Effector CD8-positive, alpha-beta T cell (primary cell): Measurements from ENCODE around the gene B9D1.

Experiments
- DNase-seq: peaks from one replicate; lab custom pipeline; 2025; lab: John Stamatoyannopoulos, UW

The B9D1 gene

GRCh38 chr17:19337712-19338023 lies 24.9 kb downstream of the B9D1 start:
- DNase-seq: no peak

GRCh38 chr17:19336938-19337711 lies 25.4 kb downstream of the B9D1 start:
- DNase-seq: no peak

DNA sequence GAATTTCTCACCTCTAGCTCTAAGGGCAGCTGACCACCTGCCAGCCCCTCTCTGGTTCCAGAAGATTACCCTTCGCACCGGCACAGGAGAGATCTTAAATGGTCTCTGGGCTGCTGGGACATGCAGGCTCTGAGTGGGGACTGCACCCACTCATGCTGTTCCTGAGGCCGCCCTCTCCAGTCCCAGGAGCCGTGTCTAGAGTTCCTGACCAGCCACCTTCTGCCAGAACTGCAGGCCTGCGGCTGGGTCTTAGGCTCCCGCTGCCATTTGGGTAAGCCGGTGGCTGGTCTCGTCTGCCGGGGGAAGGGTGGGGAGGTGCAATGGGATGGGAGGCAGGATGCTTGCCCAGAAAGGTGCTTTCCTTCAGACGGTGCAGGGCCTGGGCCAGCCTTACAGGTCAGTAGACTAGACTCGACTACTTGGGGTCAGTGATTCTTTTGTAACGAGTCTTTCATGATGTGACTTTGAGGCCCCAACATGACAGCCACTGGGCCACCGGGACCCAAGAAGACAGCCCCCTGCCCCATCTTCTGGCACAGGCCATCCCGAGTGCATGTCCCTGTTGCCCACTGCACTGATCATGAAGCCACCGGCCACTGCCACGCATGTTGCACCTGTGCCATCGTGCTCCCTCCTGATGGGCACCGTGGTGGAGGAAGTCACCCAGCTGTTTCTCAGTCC lies 26.4 kb downstream of the B9D1 start:
- DNase-seq: no peak

DNA sequence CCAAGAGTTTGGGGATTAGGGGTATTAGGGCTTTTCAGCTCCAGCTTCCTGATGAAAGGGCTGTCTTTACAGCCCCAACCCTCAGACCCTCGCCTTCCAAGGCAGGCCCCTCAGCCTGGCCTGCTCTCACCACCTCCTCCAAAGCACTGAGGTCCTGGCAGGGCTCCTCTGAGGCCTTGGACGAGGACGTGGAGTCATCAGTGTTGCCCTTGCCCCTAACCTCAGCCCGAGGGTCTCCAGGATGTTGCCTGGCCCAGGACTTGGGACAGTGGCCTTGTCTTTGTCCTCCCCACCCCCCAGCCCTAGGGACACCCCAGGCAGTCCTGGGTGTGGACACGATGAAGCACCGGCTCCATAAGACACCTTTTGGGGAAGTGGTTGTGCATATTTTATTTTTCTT lies 28.2 kb downstream of the B9D1 start:
- no peak for DNase-seq

- no peak for DNase-seq
These were observed 28.7 kb downstream of the B9D1 start for GRCh38 chr17:19333736-19334290.

DNA sequence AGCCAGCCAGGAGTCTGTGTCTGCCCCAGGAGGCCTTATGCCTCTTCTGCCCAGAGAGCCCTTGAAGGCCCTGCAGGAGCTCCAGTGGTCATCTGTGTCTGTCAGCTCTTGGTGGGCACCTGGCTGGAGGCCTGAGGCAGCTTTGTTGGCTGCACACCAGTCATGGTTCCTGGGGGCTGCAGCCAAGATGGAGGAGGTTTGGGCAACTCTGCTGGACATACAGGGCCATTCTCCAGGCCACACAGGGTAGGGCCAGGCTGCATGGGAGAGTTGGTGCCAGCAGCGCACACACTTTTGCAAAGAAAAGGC lies 29.4 kb downstream of the B9D1 start:
- DNase-seq: no peak

DNA sequence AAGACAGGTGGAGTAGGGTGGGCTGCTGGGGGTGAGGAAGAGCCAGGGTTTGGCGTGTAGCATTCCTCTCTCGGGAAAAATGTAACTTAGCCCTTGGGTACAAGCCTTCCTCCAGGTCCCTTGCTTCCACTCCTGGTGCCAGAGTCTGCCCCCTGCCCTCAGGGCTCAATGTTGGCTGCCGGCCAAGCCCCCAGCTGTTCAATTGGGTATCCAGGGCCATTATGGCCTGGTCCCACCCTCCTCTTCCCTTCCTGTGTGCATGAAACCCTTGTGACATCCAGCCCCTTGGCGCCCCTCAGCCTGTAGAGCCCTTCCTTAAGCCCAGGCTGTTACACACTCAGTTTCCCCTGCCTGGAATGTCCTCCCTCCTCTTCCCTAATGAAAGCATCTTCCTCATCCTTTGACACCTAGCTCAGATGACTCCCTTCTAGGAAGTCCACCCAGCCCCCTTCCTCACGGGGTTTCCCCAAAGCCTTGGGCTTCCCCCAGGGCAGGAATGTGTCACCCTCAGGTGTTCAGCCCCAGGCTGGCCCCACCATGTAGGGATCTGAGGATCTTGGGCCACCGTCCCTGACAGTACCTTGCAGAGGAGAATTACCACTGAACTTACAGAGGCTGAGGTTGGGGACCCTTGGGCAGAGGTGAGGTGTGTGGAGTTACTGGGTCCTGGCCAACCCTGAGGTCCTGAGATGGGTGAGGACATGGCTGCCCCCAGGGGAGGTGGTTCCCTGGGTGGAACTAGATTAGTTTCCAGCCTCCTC lies 30.0 kb downstream of the B9D1 start:
- DNase-seq: no peak

DNA sequence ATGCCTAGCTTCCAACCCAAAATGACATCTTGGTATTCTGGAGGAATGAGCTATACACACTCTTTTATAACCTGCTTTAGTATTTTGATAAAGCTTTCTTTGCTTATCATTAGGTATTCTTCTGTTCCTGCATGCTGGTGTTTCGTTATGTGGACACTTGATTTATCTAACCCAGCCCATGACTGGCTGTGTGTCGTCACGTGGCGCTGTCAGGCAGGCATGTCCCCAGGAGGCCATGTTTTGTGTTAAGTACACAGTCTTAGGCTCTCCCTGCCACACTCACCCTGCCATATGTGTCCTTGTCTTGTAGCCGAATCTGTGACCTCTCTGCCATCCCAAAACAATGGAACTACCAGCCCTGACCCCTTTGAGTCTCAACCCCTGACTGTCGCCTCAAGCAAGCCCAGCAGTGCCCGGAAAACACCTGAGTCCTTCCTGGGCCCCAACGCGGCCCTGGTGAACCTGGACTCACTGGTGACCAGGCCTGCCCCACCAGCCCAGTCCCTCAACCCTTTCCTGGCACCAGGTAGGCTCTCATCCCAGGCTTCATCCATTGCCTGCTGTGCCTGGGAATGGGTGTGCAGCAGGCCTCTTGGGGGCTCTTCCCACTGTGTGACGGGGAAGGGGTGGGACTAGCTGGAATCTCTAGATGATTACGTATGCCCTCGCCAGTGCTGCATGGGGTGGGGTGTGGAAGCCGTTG lies 30.8 kb downstream of the B9D1 start:
- DNase-seq: no peak

- DNase-seq: no peak
These were observed 31.4 kb downstream of the B9D1 start for GRCh38 chr17:19331134-19331533.

GRCh38 chr17:19330271-19330670 lies 32.3 kb downstream of the B9D1 start:
- DNase-seq: no peak

- DNase-seq: no peak
These were observed 32.7 kb downstream of the B9D1 start for GRCh38 chr17:19329839-19330238.

- no peak for DNase-seq
These were observed 33.4 kb downstream of the B9D1 start for GRCh38 chr17:19329136-19329535.

- DNase-seq: no peak
These were observed 34.0 kb downstream of the B9D1 start for GRCh38 chr17:19328441-19329061.

DNA sequence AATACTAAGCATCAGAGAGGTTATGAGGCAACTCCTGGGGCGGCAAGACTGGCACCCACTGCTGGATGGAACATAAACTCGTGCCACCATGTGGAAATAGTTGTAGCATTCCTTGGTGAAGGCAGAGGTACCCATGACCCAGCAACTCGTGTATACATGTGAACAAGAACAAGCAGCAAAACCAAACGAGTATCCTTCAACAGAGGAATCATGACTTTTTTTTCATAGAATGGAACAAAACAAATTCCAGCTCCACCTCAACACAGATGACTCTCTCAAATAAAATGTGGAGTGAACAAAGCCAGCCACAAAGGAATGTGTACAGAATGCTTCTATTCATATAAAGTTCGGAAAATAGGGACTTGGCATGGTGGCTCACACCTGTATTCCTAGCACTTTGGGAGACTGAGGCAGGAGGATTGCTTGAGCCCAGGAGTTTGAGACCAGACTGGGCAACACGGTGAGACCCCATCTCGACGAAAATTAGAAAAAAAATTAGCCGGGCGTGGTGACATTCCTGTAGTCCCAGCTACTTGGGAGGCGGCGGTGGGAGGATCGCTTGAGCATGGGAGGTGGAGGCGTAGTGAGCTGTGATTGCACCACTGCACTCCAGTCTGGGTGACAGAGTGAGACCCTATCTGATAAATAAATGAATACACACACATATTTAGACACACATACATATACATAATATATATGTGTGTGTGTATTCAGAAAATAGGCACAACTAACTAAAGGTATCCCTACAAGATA lies 35.3 kb downstream of the B9D1 start:
- no peak for DNase-seq

GRCh38 chr17:19325542-19325941 lies 37.0 kb downstream of the B9D1 start:
- DNase-seq: no peak

- DNase-seq: no peak
These were observed 39.7 kb downstream of the B9D1 start for GRCh38 chr17:19322861-19323260.

- no peak for DNase-seq
These were observed 40.4 kb downstream of the B9D1 start for GRCh38 chr17:19322129-19322505.

DNA sequence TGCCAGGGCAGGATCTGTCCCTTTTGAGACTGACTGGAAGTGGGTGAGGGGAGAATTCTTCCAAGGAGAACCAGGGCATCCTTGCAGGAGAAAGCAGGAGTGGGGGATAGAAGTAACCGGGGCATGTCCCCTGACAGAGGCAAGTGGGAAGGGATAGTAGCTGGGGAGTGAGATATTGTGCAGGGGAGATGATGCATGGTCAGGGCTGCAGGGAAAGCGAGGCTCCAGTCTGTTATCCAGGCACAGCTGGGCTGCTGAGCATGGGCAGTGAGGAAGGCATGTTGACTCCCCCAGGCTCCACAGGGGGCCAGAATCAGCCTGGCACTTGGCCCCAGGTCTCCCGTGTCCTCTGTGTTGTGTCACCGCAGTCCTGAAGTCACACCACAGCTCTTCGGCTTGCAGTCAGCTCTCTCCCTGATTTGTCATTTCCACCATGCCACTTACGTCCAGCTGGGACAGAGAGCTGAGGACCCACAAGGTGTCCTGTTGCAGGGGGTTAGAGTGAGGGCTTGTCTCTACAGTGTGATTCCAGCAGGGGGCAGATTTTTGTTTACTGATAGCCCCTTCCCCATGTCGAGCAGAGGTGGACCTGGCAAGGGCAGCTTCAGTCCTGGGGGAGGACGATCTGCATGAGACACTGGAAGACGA lies 40.9 kb downstream of the B9D1 start:
- no peak for DNase-seq

- no peak for DNase-seq
These were observed 41.6 kb downstream of the B9D1 start for GRCh38 chr17:19320876-19321275.

DNA sequence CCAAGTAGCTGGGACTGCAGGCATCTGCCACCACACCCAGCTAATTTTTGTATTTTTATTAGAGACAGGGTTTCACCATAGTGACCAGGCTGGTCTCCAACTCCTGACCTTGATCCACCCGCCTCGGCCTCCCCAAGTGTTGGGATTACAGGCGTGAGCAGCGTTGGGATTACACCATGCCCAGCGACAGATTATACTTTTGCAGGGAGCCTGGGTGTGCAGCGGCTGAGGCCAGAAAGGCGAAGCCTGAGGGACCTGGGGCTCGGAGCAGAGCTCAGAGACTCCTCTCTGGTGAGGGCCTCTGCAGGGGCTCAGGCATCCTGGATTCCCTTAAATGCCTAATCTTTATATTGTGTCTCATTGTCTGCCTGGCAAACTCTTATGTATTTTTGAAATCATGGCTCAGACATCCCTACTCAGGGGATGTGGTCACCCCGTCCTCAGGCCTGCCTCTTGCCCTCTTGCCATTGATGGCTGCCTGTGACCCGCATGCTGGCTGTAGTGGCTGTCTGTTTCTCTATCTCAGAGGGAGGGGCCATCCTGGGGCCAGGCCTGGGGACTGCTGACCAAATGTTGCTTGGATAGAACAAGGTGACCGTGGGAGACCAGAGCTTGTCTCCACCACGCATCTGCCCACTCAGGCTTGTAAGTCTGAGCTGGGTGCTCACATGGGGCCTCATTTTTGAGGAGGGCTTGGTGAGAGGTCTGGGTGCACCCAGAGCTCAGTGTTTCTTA lies 42.6 kb downstream of the B9D1 start:
- DNase-seq: no peak
